ENCODE results near the gene KIF5C.

- TF ChIP-seq CTCF (IDR thresholded peaks at IDR 0.05; ENCODE audit: insufficient read depth, low read depth, low read length), result no peak
- no peak for TF ChIP-seq EZH2 (IDR thresholded peaks at IDR 0.05; ENCODE audit: insufficient read depth, low read length)
These were observed 180.7 kb downstream of the KIF5C start for GRCh38 chr2:149055751-149056150.

Data from astrocyte (in vitro differentiated cells and primary cell).